ENCODE data around the gene FBXO45.
"Not testable (repeated sequence)": the region's sequence is repeated elsewhere in the genome, so short reads cannot be mapped to it uniquely, and the experiment has no call there.

FBXO45 gene, protein sequence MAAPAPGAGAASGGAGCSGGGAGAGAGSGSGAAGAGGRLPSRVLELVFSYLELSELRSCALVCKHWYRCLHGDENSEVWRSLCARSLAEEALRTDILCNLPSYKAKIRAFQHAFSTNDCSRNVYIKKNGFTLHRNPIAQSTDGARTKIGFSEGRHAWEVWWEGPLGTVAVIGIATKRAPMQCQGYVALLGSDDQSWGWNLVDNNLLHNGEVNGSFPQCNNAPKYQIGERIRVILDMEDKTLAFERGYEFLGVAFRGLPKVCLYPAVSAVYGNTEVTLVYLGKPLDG

GRCh38 chr3:196568246-196569002 is at the start of gene FBXO45, which contains the start of gene WDR53:
TSS of gene FBXO45 (plus strand) at chr3:196568660. CDS start at chr3:196568985, 325 bp downstream.
TSS of gene WDR53 (minus strand) at chr3:196568554. CDS start at chr3:196561475, 7,079 bp downstream.
- peak; percentile 91 for FAIRE-seq
- peak; percentile 97 for DNase-seq (ENCODE audit: extremely low spot score, insufficient read length, low read depth)

- DNase-seq (ENCODE audit: extremely low spot score, insufficient read length, low read depth) (no peak), FAIRE-seq (no peak)
Observed at GRCh38 chr3:196518966-196519717, 49.3 kb upstream of the FBXO45 start.

DNA sequence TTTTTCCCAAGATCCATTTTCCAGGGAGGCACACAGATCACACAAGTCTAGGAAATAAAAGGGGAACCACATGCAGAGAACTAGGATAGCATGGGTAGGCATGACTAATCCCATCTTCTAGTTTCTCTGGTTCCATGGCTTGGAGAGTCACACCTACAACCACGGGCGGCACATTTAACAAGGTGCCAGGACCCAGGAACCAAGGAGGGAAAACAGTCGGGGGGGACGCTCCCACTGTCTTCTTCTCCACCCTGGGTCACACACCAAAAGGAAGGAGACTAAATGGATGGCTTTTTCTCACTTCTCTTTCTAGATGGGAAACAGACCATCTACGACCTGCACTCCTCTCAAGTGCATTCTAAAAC is 48.8 kb upstream of the FBXO45 start:
- DNase-seq (ENCODE audit: extremely low spot score, insufficient read length, low read depth): no peak
- no peak for FAIRE-seq

- not testable (repeated sequence) for FAIRE-seq; DNase-seq (ENCODE audit: extremely low spot score, insufficient read length, low read depth)
Observed at GRCh38 chr3:196521291-196521690, 47.2 kb upstream of the FBXO45 start.

GRCh38 chr3:196523841-196524240 is 44.6 kb upstream of the FBXO45 start:
- DNase-seq (ENCODE audit: extremely low spot score, insufficient read length, low read depth) (no peak), FAIRE-seq (no peak)

- FAIRE-seq (no peak), DNase-seq (ENCODE audit: extremely low spot score, insufficient read length, low read depth) (no peak)
Observed at GRCh38 chr3:196524527-196524926, 43.9 kb upstream of the FBXO45 start.

- FAIRE-seq (no peak), DNase-seq (ENCODE audit: extremely low spot score, insufficient read length, low read depth) (no peak)
Observed at GRCh38 chr3:196525141-196525540, 43.3 kb upstream of the FBXO45 start.

DNA sequence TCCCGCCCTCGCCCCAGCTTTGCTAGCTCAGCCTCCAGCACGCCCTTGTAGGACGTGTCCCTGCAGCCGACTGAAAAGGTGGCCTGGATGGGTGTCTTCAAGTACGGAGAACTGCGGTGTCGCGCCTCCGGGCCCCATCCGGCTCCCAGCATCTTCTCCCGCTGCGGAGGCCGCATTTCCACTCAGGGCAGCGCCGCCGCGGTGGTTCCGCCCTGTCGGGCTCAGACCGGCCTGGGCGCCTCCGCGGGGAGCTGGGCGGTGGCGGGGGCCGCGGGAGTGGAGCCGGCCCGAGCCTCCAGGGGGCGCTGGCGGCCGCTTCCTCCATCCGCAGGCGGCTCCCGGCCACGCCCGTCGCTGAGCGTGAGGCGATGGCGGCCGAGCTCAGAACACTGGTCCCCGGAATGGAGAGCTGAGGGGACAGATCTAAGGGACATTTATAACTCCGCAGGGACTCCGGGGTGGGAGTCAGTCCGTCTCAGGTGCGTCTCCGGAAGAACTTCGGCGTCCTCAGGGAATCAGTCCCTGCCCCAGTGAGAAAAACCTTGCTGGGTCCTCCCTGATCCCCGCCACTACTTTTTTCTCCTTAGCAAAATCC is 39.7 kb upstream of the FBXO45 start:
- FAIRE-seq: peak; percentile 79

GRCh38 chr3:196531418-196531817 is 37.0 kb upstream of the FBXO45 start:
- DNase-seq (ENCODE audit: extremely low spot score, insufficient read length, low read depth) (no peak), FAIRE-seq (no peak)

More for the DNA sequence above, 39.7 kb upstream of the FBXO45 start:
- peak; percentile 81 for DNase-seq (ENCODE audit: extremely low spot score, insufficient read length, low read depth)

DNA sequence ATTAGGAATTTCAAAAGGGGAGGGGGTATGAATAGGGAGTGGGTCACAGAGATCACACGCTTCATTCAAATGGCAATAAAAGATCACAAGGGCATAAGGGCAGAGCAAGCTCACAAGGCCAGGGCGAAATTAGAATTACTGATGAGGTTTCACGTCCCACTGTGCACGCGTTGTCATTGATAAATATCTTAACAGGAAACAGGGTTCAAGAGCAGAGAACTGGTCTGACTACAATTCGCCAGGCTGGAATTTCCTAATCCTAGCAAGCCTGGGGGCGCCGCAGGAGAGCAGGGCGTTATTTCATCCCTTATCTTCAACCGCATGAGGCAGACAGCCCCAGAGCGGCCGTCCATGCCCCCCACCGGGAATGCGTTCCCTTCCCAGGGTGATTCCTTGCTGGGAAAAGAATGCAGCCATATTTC is 35.2 kb upstream of the FBXO45 start:
- FAIRE-seq: no peak
- no peak for DNase-seq (ENCODE audit: extremely low spot score, insufficient read length, low read depth)

DNA sequence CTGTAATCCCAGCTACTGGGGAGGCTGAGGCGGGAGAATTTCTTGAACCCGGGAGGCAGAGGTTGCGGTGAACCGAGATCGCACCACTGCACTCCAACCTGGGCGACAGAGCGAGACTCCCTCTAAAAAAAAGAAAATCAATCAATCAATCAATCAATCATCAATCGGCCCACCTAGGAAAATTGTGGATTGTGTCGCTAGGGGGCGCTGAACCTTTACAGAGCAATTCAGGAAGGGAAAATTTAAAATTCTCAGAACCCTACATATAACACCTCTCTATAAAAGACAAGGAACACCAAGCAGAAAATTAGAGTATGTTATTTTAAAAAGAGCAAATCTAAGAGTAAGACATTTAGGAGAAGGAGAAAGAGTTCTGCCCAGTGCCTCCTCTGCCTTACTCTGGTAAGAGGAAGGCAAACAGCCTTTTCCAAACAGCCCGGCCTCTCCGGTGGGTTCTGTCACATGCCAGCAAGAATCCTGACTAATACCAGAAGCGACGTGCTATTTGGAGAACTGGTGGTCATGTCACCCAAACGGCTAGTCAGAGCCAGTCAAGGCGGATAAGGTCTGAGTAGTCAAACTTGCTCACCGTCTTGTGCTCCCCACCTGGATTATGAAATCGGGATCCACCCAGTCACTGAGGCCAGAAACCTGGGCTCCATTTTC is 31.0 kb upstream of the FBXO45 start:
- DNase-seq (ENCODE audit: extremely low spot score, insufficient read length, low read depth) (peak; percentile 15), FAIRE-seq (no peak)

GRCh38 chr3:196541684-196542445 is 26.6 kb upstream of the FBXO45 start:
- DNase-seq (ENCODE audit: extremely low spot score, insufficient read length, low read depth) (no peak), FAIRE-seq (no peak)

GRCh38 chr3:196544491-196544992 is 23.9 kb upstream of the FBXO45 start:
- DNase-seq (ENCODE audit: extremely low spot score, insufficient read length, low read depth) (no peak), FAIRE-seq (no peak)

GRCh38 chr3:196546537-196546936 is 21.9 kb upstream of the FBXO45 start:
- FAIRE-seq: no peak
- no peak for DNase-seq (ENCODE audit: extremely low spot score, insufficient read length, low read depth)

DNA sequence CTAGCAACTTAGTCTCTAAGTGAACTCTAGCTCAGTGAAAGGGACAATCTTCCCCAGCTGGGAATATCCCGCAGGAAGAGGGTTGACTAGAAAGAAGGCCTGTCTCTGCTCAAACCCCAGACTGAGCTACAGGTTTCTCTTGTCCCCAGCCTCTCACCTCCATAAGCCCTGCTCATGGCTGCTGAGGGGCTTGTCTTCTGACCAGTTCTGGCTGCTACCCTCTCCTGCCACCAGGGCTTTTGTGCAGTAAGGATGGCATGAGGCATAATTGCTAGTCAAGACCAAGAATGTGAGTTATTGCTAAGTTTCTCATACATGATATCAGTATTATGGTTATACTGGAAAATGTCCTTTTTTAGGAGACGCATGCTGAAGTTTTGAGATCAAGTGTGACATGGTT is 21.4 kb upstream of the FBXO45 start:
- no peak for DNase-seq (ENCODE audit: extremely low spot score, insufficient read length, low read depth)

GRCh38 chr3:196549312-196549711 is 19.1 kb upstream of the FBXO45 start:
- not testable (repeated sequence) for DNase-seq (ENCODE audit: extremely low spot score, insufficient read length, low read depth); FAIRE-seq

More for the DNA sequence above, 21.4 kb upstream of the FBXO45 start:
- FAIRE-seq: no peak

DNA sequence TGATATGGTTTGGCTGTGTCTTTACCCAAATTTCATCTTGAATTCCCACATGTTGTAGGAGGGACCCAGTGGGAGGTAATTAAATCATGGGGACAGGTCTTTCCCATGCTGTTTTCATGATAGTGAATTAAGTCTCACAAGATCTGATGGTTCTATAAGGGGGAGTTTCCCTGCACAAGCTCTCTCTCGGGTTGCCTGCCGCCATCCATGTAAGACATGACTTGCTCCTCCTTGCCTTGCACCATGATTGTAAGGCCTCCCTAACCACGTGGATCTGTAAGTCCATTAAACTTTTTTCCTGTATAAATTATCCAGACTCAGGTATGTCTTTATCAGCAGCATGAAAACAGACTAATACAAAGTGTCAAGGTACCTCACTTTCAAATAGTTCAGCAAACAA is 18.3 kb upstream of the FBXO45 start:
- FAIRE-seq; DNase-seq (ENCODE audit: extremely low spot score, insufficient read length, low read depth): not testable (repeated sequence)

DNA sequence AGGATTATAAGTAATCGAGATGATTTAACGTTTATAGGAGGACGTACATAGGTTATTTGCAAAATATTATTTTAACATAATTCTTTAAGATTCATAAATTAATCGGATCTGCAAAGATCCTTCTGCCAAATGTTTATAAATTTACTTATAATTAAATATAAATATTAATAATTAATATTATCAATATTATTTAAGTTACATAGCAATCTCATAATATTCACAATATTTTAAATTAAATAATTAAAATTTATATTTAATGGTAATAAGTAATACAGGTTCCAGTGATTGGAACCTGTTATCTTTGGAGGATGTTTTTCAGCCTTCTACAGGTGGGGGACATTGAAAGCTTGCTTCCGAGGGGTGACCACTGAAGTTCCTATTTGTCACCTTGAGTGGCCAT is 16.2 kb upstream of the FBXO45 start:
- no peak for FAIRE-seq

GRCh38 chr3:196553551-196553950 is 14.9 kb upstream of the FBXO45 start:
- FAIRE-seq (no peak), DNase-seq (ENCODE audit: extremely low spot score, insufficient read length, low read depth) (no peak)

More for the DNA sequence above, 16.2 kb upstream of the FBXO45 start:
- no peak for DNase-seq (ENCODE audit: extremely low spot score, insufficient read length, low read depth)
